Activated CD4-positive, alpha-beta T cell treated with anti-CD3 and anti-CD28 coated beads for 1 hour (primary cell): ENCODE data around the gene SPA17.
A peak's percentile ranks its signal among the peaks of the same experiment; 100 is the strongest.

ENCODE experiments used
- DNase-seq: peaks from one replicate; pipeline ENCODE4 v3.0.0-alpha.2; 2020

The SPA17 gene

DNA sequence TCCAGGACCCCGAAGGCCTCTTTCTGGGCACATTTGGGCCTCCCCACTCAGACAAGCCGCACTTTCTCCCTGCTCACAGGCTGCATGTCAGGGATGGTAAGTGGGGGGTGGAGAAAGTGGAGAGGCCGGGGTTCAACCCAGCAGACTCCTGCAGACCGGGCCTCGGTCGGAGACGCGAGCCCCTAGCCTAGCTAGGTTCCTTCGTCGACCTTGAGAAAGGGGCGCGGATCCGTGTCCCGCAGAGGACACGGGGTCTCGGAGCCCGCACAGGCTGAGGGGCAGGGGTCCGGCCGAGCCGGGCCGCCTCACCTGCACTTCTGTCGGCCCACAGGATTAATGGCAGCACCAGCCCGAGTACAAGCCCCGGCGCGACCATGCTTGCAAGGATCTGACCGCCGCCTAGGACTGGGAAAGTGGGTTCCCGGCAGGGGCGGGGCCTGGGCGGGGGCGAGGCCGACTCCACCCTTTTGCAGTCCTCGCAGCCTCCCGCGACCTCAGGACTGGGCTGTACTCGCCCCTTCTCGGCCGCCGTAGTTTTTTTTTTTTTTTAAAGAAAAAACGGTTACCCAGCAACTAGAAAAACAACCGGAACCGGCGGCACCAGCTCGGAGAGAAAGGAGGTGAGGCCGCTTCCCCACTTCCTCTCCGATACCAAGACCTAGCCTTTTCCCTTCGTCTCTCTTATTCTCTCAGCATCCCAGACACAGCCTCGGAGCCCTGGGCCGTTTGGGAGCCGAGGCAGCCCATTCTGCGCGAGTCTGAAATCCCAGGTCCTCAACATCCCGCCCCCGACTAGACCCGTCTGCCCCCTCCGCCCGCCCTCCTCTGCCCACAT lies at the start of gene SPA17, which contains the start of gene SIAE:
Gene SPA17 (plus strand): TSS at position 572 of the 835 bp plus-strand sequence. CDS start 1,361 bp downstream, outside the sequence.
Gene SIAE (minus strand): TSS at position 407 of the 835 bp plus-strand sequence. CDS start 31 bp downstream, at position 376.
- peak; percentile 72 for DNase-seq

DNA sequence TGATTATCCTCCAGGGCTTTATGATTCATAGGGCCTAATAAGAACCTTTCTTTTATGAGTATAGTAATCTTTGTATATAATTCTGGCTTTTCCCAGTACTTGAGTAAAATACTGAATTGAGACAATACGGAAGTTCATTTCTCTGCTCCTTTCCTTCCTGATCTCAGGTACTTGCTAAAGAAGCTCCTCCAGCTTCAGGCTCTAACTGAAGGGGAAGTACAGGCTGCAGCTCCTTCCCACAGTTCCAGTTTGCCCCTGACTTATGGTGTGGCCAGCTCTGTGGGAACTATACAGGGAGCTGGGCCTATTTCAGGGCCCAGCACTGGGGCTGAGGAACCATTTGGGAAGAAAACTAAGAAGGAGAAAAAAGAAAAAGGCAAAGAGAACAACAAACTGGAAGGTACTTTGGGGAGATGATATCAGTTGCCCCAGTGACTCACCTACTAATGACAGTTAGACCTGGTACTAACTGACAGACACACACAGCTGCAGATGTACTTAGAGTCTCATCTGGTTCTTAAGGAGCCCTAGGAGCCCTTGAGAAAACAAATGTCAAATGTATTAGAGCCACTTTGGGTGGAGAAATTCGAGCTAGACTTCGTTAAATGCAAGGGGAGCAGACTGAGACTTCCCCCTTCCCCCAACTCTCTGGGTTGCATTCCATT lies 48.1 kb upstream of the SPA17 start:
- no peak for DNase-seq

DNA sequence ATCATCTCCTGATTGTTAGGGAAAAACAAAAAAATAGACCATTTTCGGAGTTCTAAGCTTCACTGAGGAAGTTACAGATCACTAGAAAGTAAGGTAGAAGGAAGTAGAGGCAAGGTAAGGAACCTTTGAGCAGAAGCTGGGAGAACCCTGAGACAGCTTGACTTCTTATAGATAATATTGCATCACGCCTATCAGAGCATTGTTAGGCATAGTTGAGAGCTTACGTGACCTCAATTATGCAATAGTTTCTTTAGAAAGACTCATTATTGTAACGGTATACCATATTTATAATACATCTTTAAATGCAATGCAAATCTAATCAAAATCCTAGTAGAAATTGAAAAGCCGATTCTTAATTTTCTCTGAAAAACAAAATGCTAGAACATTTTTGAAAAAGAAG lies 46.2 kb upstream of the SPA17 start:
- DNase-seq = no peak

DNA sequence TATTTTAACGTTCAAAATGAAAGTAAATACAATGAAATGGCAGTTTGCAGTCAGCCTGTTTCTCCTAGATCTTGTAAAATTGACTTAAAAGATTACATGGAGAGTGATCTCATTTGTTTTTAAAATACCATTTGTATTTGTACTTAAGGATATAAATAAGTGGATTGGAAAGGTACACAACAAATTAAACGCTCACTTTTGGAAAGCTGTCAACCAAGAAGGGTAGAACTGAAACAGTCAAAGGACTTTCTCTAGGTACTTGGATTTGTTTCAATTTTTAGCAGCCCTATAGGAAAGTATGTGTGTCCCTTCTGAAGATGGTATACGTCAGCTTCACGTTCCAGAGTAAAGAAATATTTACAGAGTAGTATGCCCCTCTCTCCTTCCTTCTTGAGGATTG lies 43.7 kb upstream of the SPA17 start:
- DNase-seq = no peak

DNA sequence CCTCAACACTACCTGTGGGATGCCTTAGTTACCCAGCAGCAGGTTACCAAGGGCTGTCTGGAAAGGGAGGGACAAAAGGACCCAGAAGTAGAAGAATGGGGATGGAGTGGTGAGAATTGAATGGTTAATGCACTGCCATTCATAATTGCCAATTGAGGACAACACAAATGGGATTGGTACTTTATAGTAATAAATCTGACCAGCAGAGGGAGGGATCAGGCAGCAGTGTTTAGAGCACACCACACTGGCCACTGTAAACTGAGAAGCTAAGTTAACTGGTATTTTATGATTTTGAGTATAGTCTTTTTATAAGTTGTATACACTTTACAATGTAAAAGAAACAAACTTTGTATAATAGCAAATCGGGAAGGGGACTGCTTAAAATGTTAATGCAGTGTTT lies 40.3 kb upstream of the SPA17 start:
- no peak for DNase-seq

DNA sequence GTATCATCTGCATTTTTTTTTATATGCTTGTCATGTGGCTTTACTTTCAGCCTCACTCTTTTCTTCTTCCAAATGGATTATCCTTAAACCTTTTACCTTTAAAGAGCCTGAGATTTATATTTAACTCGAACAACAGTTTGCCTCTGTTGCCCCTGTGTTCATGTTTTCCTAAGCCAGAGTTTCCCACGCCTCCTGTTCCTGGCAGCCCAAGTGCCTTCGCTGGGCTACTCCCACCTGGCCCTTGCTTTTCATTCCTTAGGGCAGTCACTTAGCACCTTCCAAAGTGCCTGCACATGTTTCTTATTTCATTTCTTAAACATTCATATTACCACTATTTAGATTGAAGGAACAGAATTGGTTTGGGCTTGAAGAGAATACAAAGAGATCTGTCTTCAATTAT lies 37.8 kb upstream of the SPA17 start:
- DNase-seq = no peak

DNA sequence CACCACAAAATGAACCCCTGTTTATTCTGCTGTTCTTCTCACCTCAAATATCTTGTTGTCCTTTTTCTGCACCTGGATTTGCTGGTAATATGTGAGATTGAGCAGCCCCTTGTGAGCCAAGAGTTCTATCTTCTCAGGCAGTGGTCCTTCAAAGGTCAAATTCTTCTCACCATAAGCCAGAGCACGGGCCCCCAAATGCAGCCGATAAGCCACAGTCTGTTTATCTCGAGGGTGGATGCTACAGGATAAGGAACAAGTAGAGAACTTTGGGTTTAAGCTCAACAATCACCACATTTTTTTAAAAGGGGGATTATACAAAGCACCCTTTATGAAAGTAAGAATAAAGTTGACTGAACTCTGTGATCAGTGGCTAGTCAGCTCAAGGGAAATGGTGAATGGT lies 35.2 kb upstream of the SPA17 start:
- no peak for DNase-seq

DNA sequence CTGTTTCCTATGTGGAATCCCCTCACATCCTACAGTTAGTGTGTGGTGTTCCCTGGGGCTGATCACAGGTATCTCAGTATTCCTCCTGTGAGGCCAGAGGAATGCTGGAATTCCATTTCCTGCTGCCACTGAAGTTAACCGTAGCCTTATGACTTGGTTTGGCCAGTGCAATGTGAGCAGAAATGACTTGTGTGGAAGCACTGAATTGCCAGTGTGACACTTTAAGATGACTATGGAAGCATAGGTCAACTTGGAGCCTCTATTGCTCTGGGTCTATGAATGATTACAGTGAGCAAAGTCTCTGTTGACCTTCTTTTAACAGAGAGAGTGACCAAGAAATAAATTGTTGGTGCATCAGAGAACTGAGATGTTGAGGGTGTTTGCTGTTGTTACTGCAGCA lies 34.5 kb upstream of the SPA17 start:
- no peak for DNase-seq

DNA sequence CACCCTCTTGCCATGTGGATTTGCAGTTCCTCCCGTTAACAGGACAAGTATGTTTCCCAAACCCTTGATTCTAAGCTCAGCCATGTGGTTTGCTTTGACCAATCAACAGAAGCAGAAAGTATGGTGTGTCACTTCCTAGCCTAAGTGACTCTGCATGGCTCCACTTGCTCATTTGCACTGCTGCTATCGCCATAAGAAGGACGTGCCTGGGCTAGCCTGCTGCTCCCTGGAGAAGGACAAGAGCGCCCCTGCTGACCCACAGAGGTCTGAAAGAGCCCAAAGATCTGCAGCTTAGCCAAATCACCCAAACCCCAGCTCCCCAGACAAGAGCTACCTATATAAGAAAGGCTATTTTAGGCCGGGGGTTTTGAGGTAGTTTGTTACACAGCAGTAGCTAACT lies 33.0 kb upstream of the SPA17 start:
- no peak for DNase-seq

DNA sequence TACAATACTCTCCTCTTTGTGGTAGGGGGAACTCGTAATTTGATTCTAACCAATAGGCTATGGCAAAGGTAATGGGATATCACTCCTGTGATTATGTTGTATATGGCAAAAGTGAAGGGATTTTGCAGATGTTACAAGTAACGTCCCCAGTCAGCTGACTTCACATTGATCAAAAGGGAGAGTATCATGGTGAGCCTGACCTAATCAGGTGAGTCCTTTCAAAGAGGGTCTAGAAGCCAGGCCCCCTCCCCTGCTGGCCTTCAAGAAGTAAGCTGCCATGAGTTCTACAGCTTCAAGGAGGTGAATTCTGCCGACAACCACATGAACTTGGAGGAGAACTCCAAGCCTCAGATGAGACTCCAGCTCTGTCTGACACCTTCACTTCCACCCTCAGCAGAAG lies 31.1 kb upstream of the SPA17 start:
- DNase-seq = no peak

DNA sequence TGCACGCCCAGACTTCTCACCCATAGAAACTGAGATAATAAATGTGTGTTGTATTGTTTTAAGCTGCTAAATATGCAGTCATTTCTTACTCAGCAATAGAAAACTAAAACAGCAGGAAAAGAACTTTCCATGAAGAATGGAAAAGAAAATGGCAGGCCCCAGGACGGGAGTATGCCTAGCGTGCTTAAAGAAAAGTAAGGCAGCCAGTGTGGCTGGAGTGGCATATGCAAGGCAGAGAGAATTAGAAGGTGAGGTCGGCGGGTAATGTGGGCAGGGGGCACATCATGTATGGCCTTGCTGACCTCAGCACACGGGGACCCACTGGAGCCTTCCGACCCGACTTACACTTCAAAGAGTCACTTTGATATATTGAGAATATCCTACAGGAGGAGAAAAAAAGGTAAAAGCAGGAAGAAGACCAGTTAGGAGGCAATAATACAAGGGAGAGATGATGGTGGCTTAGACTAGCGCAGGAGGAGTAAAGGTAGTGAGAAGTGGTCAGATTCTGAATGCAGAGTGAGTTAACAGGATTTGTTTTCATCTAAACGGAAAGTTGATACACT lies 30.6 kb upstream of the SPA17 start:
- DNase-seq = no peak

DNA sequence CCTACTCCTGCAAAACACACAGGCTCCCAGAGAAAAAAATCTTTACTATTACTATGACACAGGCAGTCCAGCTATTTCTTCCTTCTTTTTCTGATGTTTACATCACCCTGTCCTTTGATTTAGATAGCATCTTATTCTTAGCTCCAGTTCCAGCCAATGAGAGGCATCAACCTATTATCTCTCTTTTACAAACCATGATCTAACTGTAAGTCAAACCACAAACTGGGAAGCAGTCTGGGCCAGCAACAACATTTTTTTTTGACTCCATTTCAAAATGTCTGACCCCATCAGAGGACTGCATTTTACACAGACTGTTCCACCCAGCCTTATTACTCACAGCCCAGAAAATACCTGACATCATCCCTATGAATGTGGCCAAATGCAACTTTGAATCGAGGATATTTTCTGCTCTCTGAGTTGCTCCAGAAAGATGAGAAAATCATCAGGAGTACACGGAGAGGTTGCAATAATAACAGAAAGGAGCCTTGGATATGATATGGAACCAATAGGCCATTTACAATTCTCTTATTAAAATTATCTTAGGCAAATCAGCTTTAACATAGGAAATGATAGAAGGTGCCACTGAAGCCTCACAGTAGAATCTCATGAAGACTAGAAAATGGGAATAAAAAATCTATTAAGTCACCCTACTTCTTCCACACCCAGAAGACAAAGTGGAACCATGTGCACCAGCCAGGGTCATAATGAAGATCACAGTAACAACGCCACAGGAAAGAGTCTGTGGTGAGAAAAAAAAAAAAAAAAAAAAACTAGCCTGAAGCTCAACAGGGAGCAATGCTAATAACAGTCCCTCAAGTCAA lies 29.9 kb upstream of the SPA17 start:
- DNase-seq = no peak

DNA sequence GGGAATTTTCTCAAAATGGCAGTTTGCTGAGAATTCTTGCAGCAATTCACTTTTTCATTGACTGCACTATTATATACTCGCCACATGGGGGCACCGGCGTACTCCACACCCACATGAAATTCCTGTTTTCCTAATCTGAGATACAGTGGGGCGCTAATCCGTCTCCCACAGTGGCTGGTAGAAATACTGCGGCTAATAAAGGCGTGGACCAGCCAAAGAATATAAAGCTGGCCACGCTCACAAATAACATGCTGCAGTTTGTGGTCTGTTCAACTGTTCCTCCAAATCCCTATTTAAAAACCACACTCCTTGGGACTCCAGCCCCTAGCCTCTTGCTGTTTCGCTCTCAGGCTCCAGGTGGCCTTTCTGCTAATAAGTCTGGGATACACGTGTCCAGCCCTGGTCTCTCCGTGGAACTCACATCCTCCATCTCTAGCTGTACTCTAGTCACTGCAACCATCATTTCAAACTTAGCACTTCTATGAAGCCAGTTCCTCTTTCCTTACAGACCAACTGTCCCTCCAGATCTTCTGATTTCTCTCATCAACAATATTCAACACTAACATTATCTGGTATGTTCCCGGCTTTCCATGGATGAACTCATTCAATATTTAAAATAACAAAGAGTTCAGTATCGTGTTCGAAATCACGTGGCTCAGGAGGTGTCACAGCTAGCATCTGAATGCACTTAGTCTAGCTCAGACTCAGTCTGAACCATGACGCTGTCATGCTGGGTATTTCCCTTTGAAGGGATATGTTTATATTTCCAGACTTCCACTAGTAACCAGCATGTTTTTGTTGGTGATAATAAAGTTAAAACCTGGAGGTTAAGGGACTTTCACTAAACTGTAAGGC lies 29.1 kb upstream of the SPA17 start:
- DNase-seq = no peak

DNA sequence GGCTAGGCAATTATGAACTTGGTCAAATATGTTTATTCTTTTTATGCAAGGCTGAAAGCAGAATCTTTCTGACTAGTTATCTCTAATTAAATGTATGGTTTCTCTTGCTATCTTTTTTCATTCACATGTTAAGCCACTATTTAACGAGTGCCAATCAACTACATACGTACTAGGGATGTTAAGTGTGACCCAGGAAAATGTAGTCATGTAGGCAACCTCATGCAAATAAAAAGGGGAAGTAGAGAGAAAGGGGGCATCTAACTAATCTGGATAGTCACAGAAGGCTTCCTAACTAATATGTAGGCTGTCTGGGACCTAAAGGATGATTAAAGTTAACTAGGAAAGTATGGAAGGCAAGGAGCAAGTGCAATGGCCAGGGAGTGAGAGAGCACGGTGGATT lies 27.6 kb upstream of the SPA17 start:
- no peak for DNase-seq

DNA sequence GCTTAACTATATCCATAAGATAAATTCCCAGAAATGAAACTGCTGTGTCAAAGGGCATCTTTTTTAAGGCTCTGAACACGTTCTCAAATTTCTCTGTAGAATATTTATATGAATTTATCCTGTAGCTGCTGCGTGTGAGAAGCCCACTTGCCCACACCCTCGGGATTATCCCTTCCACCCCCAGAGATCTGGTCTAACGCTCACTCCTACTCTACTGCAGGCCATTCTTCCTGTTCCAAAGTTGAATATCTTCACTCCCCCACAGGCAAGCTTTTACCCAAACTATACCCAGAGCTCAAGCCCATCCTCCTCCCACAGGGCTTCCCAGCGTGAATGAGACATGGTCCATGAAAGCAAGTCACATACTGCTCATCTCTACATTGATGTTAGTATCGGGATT lies 25.1 kb upstream of the SPA17 start:
- no peak for DNase-seq

DNA sequence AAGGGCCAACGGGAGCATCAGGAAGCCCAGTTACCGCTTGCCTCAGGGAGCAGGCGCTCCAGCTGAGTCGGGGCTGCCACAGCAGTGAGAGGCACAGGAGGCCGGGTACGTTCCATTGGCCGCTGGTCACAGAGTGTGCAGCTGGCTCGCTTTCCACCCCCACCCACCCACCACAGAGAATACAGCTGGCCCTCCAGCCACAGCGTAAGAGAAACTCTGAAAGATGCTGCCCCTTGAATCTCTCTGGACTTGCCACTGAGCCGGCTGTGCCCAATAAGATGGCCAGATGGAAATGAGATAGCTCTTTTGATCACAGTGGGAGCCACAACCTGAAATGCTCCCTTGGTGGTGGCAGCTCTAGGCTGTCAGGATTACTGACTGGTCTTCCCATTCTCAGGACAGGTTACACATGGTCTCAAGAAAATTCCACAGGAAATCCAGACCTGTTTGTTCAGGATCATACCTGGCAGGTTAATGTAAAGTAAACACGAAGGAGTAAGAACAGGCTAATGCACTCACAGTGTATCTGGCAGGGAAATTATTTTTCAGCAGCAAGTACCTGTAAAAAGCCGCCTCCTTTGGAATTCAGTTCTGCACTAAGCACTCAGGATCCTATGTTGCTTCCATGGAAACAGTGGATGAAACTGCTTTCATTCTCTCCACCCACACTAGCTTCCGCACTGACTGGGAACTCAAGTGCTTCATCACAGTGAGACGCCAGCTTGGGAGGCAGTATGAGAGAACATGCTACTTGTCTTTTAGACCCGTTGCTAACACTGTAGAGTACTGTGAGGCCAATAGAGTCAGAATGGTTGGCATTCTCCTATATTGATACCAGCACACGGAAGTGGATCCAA lies 16.7 kb upstream of the SPA17 start:
- DNase-seq = no peak

DNA sequence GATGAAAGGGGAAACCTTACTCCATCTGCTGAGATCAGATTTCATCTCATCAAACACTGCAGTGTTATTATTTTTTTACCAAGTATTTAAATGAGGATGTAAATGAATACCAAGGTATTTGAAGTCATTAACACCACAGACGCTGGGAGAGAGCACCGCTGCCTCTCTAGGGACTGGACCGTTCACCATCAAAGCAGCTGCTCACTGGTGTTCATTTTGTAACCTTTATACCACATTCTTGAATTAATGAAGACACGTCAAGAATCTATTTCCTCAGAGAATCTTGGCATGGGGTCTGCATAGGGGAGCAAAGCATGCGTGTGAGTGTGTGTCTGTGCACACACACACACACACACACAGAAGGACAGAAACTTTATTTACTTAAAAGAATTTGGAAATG lies 15.8 kb upstream of the SPA17 start:
- DNase-seq = no peak

DNA sequence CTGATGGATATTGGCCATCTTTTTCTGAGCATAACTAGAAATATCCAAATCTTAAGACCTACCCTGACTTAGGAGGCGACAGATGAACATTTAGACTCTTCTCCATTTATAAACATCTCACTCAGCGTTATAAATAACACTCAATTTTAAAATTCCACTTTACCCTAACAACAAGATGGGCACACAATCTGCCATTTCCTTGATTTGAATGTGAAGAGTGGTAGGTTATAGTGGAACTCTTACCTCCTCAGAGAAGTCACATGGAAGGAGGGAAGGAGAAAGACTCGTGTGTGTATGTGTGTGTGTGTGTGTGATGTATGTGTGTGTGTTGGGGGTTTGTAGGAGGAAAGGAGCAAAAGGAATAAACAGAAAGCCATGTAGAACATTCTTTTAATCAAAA lies 15.2 kb upstream of the SPA17 start:
- no peak for DNase-seq

DNA sequence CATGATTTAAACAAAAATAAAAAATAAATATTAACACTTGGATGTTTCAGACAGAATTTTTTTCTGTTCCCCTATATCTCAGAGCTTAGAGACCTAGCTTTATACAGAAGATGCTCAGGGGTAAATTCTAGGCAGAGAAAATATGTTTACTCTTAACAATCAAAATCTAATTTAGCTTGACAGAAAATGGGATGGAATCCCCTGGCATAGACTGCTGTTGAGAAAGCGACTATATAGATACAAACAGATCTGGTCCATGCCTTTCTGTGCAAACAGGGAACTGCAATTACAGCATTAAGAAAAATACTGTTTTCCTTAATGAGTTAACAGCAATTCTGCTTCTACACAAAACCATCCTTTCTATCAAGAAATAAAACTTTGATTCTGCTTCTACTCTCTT lies 14.7 kb upstream of the SPA17 start:
- no peak for DNase-seq

DNA sequence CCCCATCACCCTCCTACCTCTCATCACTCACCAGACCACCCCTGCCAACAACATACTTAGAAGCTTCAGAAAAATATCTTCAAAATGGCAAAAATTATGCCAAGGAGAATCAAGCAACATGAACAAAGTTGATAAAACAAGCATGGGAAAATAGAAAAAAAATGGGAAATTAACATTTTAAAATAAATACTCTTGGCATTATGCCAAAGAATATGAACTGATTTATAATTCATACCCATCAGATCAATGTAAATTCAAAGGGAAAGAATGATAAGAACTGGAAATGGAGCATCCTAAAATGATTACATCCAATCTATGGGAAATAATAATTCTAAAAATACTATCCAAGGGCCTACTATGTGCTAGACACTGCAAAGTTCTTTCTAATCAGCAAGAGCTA lies 12.2 kb upstream of the SPA17 start:
- no peak for DNase-seq

DNA sequence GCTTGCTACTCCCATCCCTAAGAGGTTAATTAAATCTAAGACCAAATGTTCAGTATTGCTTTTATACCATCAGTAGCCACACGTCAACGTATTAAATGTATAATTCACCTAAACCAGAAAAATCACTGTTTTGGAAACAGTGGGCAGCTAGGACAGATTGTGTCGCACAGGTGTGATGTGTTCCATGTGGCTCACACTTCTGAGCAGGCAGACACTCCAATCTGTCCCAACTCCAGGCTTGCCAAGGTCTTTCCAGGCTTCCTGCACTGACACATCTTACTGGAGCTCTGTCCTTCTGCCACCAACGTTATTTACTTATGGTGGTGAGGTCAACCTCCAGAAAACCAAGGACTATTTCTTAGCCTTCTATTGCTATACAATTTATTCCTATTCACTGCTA lies 11.6 kb upstream of the SPA17 start:
- no peak for DNase-seq
